Urinary bladder (tissue), 4 donors: ENCODE data around the gene PPP2R5C. TPM values are rescaled to one million over a fixed set of nuclear protein-coding genes. Genes with fewer than 3 reads are reported as not detected.

ENCODE experiments used
- DNase-seq: peaks from one replicate; pipeline ENCODE4 v3.0.0-alpha.2; 2015; ENCODE audit errors: extremely low spot score
- H3K27ac ChIP-seq: one replicate; pipeline ENCODE4 v1.5.1; 2013; ENCODE audit warnings: low read depth, mild to moderate bottlenecking, moderate library complexity
- H3K36me3 ChIP-seq: one replicate; pipeline ENCODE4 v1.6.1; 2013; ENCODE audit warnings: mild to moderate bottlenecking, moderate library complexity; ENCODE audit not compliant: insufficient read depth
- H3K4me1 ChIP-seq: one replicate; pipeline ENCODE4 v1.6.1; 2013; ENCODE audit warnings: mild to moderate bottlenecking, moderate library complexity; ENCODE audit not compliant: insufficient read depth
- H3K4me3 ChIP-seq: one replicate; pipeline ENCODE4 v1.5.1; 2013; ENCODE audit warnings: low read depth, low read length
- WGBS: extraction: QIAGEN DNeasy Blood & Tissue Kit; methylation state at CpG from one replicate; pipeline ENCODE4 v1.1.7; 2013; 5-methylcytosine and 5-hydroxymethylcytosine counted together
- polyA plus RNA-seq: library from polyadenylated mRNA; stranded (reverse); fragments of 200-250 nt; gene quantifications from one replicate; pipeline ENCODE4 v1.2.3, GENCODE V29; 2013
- total RNA-seq: library from RNA; depleted of rRNA; stranded (reverse); fragments of >200 nt; gene quantifications from one replicate; pipeline ENCODE4 v1.2.3, GENCODE V29; 2014
- donor health status: healthy with polysubstance abuse.
- donor health status: healthy.

Gene PPP2R5C
- total and polyA plus RNA-seq, 2 donors: 85.4 to 118 TPM

- 8% methylated on average over 29 of the region's 29 CpGs for WGBS
- no peaks in the 10 kb centered on the region for H3K36me3 ChIP-seq
- DNase-seq: no peak
Measured at GRCh38 chr14:101948666-101949216, 187.2 kb downstream of the PPP2R5C start.

DNA sequence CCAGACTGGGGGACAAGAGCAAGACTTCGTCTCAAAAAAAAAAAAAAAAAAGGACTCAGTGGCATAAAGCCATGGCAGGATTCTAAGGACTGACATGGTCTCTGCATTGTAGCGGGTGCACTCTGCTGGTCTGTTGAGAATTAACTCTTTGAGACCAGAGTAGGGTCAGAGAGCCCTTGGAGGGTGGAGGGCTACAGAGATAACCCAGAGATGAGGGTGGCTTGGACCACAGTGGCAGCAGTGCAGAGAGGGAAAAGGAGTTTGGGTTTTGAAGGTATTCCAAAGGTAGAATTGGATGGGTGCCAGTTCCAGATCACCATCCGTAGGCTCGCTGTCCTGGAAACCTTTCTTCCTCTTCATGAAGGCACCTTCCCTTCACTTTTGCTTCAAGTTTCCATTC is 188.6 kb downstream of the PPP2R5C start:
- H3K36me3 ChIP-seq: no peaks in the 10 kb centered on the region
- no peak overlapping the region for H3K27ac ChIP-seq
- no peak for DNase-seq
- 52% methylated on average over 4 of the region's 4 CpGs for WGBS
- no peak overlapping the region for H3K4me3 ChIP-seq
- peaks cover 2% of the 10 kb centered on the region for H3K4me1 ChIP-seq

More at GRCh38 chr14:101948666-101949216, 187.2 kb downstream of the PPP2R5C start:
- H3K4me3 ChIP-seq: peak overlapping the region; percentile 57
- peak overlapping the region; percentile 87 for H3K27ac ChIP-seq
- H3K4me1 ChIP-seq: peaks cover 2% of the 10 kb centered on the region

DNA sequence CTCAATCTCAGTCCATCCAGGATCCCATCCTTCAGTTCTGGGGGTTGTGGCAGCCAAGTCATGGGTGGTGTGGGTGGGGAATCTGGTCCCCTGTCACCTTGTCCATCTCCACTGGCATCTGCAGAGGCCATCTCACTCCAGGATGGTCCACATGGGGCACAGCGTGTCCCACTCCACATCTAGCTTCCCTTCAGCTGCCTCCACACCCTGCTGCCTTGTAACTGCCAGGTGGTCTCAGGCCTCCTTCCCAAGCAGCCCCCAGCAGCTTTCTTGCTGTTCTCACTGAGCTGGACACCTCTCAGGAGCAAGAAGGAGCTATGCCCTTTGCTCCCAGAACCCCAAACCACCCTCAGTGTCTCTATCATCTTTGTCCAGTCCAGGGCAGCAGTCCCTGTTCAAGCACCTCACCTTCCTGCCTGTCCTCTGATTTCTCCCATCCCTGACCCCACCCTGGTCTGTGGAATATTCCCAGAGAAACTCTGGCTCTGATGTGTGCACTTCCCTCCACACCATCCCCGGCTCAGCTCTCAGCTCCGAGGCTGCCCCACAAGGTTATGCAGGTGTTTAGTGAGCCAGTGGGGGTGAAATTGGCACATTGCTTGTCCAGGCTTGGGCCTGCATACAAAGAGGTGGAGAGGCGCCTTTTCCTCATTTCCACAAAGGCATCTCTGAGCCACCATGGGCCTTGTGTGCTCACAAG is 189.2 kb downstream of the PPP2R5C start:
- no peak for DNase-seq
- Histone ChIP-seq H3K36me3 (no peaks in the 10 kb centered on the region), H3K27ac (no peak overlapping the region), H3K4me1 (peaks cover 2% of the 10 kb centered on the region), H3K4me3 (no peak overlapping the region)
- 80% methylated on average over 4 of the region's 4 CpGs for WGBS

DNA sequence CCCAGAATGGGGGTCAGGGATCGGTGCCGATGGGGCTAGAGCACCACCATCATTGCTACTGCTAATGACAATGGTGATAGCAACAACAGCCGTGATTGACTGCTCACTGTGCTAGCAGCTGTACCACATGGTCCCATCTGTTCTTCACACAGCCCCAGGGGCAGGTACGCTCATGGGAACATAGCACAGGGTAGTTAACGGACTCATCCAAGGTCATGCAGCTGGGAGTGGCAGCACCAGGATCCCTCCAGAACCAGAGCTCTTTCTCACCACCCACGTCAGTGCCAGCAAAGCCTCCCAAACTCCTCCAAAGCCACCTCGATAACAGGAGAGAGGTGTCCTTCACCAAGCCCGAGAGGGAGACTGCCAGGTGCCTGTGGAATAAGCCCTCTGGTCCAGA is 191.6 kb downstream of the PPP2R5C start:
- Histone ChIP-seq H3K4me1 (peaks cover 2% of the 10 kb centered on the region), H3K27ac (no peak overlapping the region), H3K36me3 (no peaks in the 10 kb centered on the region), H3K4me3 (no peak overlapping the region)
- WGBS: 76% methylated on average over 8 of the region's 8 CpGs
- no peak for DNase-seq

DNA sequence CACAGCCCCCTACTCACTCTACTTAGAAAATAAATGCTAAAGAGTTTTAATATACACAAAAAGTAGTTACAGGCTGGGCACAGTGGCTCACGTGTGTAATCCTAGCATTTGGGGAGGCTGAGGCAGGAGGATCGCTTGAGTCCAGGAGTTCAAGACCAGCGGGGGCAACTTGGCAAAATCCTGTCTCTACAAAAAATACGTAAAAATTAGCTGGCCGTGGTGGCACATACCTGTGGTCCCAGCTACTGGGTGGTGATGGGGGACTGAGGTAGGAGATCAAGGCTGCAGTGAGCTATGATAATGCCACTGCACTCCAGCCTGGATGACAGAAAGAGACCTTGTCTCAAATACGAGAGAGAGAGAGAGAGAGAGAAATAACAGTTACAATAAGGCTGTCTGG is 193.0 kb downstream of the PPP2R5C start:
- no peaks in the 10 kb centered on the region for H3K36me3 ChIP-seq
- H3K4me1 ChIP-seq: peaks cover under 1% of the 10 kb centered on the region
- no peak for DNase-seq
- WGBS: 86% methylated on average over 6 of the region's 6 CpGs
- H3K27ac ChIP-seq: no peak overlapping the region
- H3K4me3 ChIP-seq: no peak overlapping the region

GRCh38 chr14:101955695-101956161 is 194.2 kb downstream of the PPP2R5C start:
- Histone ChIP-seq H3K4me3 (no peak overlapping the region), H3K27ac (no peak overlapping the region), H3K4me1 (no peaks in the 10 kb centered on the region), H3K36me3 (no peaks in the 10 kb centered on the region)
- DNase-seq: no peak
- WGBS: 76% methylated on average over 34 of the region's 34 CpGs

DNA sequence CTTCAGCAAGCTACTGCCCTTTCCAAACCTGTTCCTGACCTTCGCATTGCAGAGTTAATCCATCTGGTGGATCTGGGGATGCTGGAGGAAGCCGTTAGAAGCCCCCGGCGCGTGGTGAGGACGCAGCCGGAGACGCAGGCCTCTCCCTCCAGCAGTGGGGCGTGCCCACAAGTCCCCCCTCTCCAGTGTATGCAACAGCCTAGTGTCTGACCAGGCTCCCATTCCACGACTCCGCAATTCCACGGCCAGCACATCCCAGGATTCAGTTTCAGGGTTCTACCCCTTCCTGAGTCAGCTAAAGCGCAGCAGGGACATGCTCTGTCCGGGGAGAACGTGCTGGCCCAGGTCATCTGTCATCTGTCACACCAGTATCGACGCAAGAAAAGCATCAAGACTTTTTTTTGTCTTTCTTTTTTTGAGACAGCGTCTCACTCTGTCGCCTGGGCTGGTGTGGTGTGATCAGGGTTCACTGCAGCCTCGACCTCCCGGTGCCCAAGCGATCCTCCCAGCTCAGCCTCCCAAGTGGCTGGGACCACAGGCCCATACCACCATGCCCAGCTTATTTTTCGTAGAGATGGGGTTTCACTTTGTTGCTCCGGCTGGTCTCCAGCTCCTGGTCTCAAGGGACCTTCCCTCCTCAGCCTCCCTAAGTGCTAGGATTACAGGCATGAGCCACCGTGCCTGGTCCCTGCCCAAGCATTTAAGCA is 194.8 kb downstream of the PPP2R5C start:
- no peaks in the 10 kb centered on the region for H3K36me3 ChIP-seq
- DNase-seq: no peak
- WGBS: 79% methylated on average over 25 of the region's 25 CpGs

DNA sequence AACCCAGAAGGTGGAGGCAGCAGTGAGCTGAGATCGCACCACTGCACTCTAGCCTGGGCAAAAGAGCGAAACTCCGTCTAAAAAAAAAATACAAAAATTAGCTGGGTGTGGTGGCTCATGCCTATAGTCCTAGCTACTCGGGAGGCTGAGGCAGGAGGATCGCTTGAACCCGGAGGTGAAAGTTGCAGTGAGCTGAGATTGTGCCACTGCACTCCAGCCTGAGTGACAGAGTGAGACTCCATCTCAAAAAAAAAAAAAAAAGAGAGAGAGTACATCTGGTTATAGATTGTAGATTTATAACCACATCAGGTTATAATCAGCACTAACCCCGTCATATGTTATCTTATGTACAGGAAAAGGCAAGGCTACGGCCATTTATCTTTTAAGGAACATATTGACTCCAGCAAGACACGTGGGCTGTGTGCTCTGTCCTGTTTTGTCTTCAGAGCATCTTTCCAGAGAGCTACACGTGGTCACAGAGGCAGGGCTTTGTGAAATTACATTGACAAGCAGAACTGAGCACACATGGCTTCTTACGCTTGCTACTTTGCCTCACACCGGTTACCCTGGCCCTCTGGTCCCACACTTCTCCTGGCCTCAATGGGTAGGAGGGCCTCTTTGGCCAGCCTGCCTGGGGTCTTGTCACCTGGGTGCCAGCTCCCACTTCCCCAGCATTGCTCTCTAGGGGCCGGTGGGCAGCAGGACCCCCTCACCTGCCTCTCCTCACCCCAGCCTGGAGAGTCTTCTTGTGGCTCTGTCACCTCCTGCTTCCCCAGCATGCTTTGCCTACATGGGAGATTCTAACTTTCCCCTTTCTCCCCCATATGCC is 196.1 kb downstream of the PPP2R5C start:
- no peak overlapping the region for H3K27ac ChIP-seq
- H3K4me1 ChIP-seq: no peaks in the 10 kb centered on the region
- WGBS: 79% methylated on average over 13 of the region's 13 CpGs
- DNase-seq: no peak
- H3K36me3 ChIP-seq: no peaks in the 10 kb centered on the region
- H3K4me3 ChIP-seq: no peak overlapping the region

More for the DNA sequence above, 194.8 kb downstream of the PPP2R5C start:
- Histone ChIP-seq H3K4me3 (no peak overlapping the region), H3K27ac (no peak overlapping the region), H3K4me1 (no peaks in the 10 kb centered on the region)

- Histone ChIP-seq H3K27ac (no peak overlapping the region), H3K36me3 (no peaks in the 10 kb centered on the region), H3K4me3 (no peak overlapping the region), H3K4me1 (no peaks in the 10 kb centered on the region)
- WGBS: 70% methylated on average over 11 of the region's 11 CpGs
- DNase-seq: no peak
Measured at GRCh38 chr14:101958418-101959180, 197.1 kb downstream of the PPP2R5C start.

- WGBS: 81% methylated on average over 2 of the region's 2 CpGs
- Histone ChIP-seq H3K36me3 (no peaks in the 10 kb centered on the region), H3K27ac (no peak overlapping the region), H3K4me1 (no peaks in the 10 kb centered on the region), H3K4me3 (no peak overlapping the region)
- DNase-seq: no peak
Measured at GRCh38 chr14:101959277-101959676, 197.8 kb downstream of the PPP2R5C start.

GRCh38 chr14:101960225-101960624 is 198.7 kb downstream of the PPP2R5C start:
- Histone ChIP-seq H3K36me3 (no peaks in the 10 kb centered on the region), H3K4me1 (no peaks in the 10 kb centered on the region), H3K4me3 (no peak overlapping the region), H3K27ac (no peak overlapping the region)
- WGBS: 46% methylated on average over 13 of the region's 13 CpGs
- DNase-seq: no peak

DNA sequence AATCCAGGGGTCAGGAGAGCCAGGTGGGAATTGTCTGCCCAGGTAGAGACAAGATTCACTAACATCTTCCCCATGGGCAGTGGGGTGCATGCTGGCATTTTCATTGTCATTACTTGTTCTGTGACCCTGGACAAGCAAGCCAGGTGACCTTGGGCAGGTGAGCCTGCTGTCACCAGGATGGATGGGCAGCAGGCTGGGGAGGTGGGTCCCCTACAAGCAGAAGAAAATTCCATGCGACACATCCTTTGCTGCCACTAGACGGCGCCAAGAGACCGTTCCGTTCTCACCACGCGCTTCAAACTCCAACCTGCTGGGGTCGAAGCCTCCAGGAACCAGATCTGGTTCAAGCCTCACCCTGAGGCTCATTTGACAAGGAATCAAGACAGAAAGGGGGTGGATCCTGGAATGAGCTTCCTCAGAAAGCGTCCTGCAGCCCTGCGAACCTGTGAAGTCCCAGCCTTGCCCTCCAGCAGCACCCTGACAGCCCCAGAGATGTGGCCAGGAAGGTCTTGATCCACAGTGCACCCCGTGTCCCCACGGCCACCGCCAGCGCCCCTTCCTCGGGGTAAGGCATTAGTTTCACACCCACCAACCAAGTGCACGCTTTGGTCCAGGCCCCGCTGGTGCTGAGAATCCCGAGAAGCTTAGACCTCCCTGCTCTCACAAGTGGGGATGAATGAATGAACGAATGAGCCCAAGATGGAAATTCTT is 199.7 kb downstream of the PPP2R5C start:
- Histone ChIP-seq H3K36me3 (no peaks in the 10 kb centered on the region), H3K4me1 (no peaks in the 10 kb centered on the region), H3K4me3 (no peak overlapping the region), H3K27ac (no peak overlapping the region)
- WGBS: 34% methylated on average over 19 of the region's 19 CpGs
- DNase-seq: no peak
